IPS DF 6.9 (cell line): ENCODE measurements around the gene METTL6.
"Not testable (repeated sequence)": the region's sequence is repeated elsewhere in the genome, so short reads cannot be mapped to it uniquely, and the experiment has no call there.

ENCODE experiments used
- DNase-seq: peaks from one replicate; pipeline ENCODE4 v3.0.0-alpha.2; 2013; ENCODE audit warnings: low read depth, low spot score
- H3K27ac ChIP-seq: one replicate; pipeline ENCODE4 v1.5.1; 2013; ENCODE audit warnings: low read length, control low read depth
- H3K27me3 ChIP-seq: 2 replicates; pipeline ENCODE4 v1.6.1; 2013; ENCODE audit warnings: mild to moderate bottlenecking, low read length; ENCODE audit not compliant: control insufficient read depth, insufficient read depth
- H3K36me3 ChIP-seq: 2 replicates; pipeline ENCODE4 v1.6.1; 2013; ENCODE audit warnings: low read length; ENCODE audit not compliant: control insufficient read depth, insufficient read depth
- H3K4me1 ChIP-seq: 2 replicates; pipeline ENCODE4 v1.6.1; 2013; ENCODE audit warnings: low read length; ENCODE audit not compliant: control insufficient read depth, insufficient read depth
- H3K4me3 ChIP-seq: 2 replicates; pipeline ENCODE4 v1.5.1; 2013; ENCODE audit warnings: mild to moderate bottlenecking, low read length
- H3K9me3 ChIP-seq: 2 replicates; pipeline ENCODE4 v1.6.1; 2013; ENCODE audit warnings: low read length, inconsistent platforms; ENCODE audit not compliant: control insufficient read depth, insufficient read depth
- WGBS: extraction: QIAGEN DNeasy Blood & Tissue Kit; methylation state at CpG from one replicate; pipeline ENCODE4 v1.1.7; 2013; ENCODE audit warnings: mixed read lengths, missing lambda C conversion rate; ENCODE audit not compliant: insufficient read length, insufficient coverage; 5-methylcytosine and 5-hydroxymethylcytosine counted together

METTL6 gene

DNA sequence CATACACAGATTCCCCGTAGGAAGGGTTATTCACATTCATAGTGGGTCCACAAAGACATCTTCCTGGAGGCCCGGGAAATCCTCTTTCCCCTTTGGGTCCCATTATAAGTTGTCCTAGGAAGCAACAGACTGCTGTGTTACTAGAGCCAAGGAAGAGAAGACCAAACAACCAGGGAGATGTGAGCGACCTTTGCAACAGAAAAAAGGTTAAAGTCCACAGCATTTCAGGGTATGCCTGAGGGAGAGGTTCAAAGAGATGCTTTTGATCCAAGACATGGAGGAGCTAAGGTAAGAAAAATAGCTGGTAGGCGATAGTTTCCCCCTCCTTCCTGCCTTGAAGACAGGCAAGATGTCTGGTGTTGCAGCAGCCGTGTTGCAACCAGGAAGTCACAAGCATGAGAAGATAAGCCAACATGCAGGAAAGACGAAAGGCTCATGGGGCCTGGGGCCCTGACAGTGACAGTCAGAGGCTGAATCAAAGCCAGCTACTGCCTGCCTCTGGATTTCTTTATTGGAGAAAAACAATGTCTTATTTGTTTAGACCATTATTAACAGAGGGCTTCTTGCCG lies 31.0 kb upstream of the METTL6 start:
- H3K9me3 ChIP-seq = no peaks in the 10 kb centered on the region
- DNase-seq = no peak
- no CpG with 5 or more reads among the region's 7 CpGs for WGBS
- no peak overlapping the region for H3K4me3 ChIP-seq
- H3K4me1 ChIP-seq = no peaks in the 10 kb centered on the region
- no peaks in the 10 kb centered on the region for H3K36me3 ChIP-seq
- H3K27me3 ChIP-seq = no peaks in the 10 kb centered on the region
- no peak overlapping the region for H3K27ac ChIP-seq

DNA sequence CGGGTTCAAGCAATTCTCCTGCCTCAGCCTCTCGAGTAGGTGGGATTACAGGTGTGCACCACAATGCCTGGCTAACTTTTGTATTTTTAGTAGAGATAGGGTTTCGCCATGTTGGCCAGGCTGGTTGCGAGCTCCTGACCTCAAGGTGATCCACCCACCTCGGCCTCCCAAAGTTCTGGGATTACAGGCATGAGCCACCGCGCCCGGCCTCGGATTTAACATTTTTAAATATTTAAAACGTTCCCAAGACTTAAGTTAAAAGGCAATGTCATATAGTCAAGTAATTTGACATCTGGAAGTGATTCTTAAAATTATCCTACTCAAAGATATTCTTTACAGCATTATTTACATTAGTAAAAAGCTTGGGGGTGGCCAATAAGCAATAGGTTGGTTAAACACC lies 29.6 kb upstream of the METTL6 start:
- DNase-seq, H3K27ac ChIP-seq, H3K4me1 ChIP-seq, H3K27me3 ChIP-seq, H3K36me3 ChIP-seq, H3K4me3 ChIP-seq, H3K9me3 ChIP-seq: not testable (repeated sequence)
- WGBS = no CpG with 5 or more reads among the region's 10 CpGs

DNA sequence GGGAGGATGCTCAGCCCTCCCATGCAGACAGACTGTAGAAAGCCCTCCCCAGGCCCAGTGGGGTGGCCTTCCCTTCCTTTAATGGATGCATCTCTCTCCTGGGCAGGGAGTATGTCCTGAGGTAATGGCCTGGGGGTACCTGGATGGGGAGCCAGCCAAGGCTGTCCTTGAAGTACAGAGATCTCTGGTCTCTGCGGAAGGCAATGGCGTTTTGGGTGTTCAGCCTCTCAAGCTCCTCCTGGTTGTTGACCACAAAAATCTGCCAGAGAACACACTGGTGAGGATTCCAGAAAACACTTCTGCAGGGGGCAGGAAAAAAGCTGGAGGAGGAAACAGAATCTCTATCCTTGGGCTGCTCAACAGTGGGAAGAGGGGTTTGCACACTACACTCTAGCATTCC lies 29.0 kb upstream of the METTL6 start:
- Histone ChIP-seq H3K36me3 (no peaks in the 10 kb centered on the region), H3K4me3 (no peak overlapping the region), H3K27ac (no peak overlapping the region), H3K4me1 (no peaks in the 10 kb centered on the region), H3K9me3 (no peaks in the 10 kb centered on the region), H3K27me3 (no peaks in the 10 kb centered on the region)
- DNase-seq = no peak
- no CpG with 5 or more reads among the region's 2 CpGs for WGBS

DNA sequence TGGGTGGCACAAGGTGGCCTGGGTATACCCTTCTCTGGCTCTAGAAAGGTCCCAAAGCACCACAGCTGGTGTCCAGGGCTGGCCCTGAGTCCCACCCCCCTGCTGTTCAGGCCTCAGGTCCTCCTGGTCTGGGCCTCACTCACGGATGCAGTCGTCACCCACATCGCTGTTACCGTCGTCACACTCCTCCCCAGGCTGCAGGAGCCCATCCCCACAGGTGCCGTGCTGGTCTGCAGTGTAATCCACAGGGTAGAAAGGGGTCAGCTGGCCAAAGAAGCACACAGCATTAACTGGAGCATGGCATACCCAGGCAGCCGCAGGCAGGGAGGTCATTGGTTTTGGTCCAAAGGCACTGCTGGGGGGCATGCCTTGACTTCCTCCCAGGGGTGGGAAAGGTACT lies 28.4 kb upstream of the METTL6 start:
- DNase-seq = no peak
- H3K27ac ChIP-seq = no peak overlapping the region
- no peaks in the 10 kb centered on the region for H3K4me1 ChIP-seq
- H3K4me3 ChIP-seq = no peak overlapping the region
- H3K27me3 ChIP-seq = no peaks in the 10 kb centered on the region
- H3K9me3 ChIP-seq = no peaks in the 10 kb centered on the region
- H3K36me3 ChIP-seq = no peaks in the 10 kb centered on the region
- no CpG with 5 or more reads among the region's 7 CpGs for whole genome bisulfite sequencing

DNA sequence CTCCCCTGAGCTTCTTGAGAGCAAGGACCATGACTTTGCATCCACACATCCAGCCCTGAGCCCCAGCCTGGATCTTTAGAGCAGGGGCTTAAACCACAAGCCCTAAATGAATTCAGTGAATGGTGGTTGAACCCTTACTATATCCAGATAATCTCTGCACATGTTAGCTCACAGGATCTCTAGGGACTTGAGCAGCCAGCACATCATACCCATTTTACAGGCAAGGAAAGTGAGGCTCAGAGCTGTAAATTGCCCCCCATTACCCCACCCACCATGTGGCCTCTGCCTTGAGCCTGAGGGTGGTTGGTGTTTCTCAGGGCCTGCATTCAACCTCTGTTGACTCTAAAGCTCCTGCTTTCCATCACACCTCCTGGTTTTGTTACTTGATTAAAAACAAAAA lies 27.6 kb upstream of the METTL6 start:
- no peaks in the 10 kb centered on the region for H3K9me3 ChIP-seq
- H3K27me3 ChIP-seq = no peaks in the 10 kb centered on the region
- no peak for DNase-seq
- no peak overlapping the region for H3K4me3 ChIP-seq
- H3K36me3 ChIP-seq = no peaks in the 10 kb centered on the region
- H3K4me1 ChIP-seq = no peaks in the 10 kb centered on the region
- no peak overlapping the region for H3K27ac ChIP-seq

- Histone ChIP-seq H3K27ac (no peak overlapping the region), H3K9me3 (no peaks in the 10 kb centered on the region), H3K4me3 (no peak overlapping the region), H3K27me3 (no peaks in the 10 kb centered on the region), H3K4me1 (no peaks in the 10 kb centered on the region), H3K36me3 (no peaks in the 10 kb centered on the region)
- no CpG with 5 or more reads among the region's 9 CpGs for WGBS
- no peak for DNase-seq
Measured at GRCh38 chr3:15453991-15454625, 26.8 kb upstream of the METTL6 start.

GRCh38 chr3:15453501-15453900 lies 26.2 kb upstream of the METTL6 start:
- no peaks in the 10 kb centered on the region for H3K4me1 ChIP-seq
- no peaks in the 10 kb centered on the region for H3K9me3 ChIP-seq
- H3K27me3 ChIP-seq = no peaks in the 10 kb centered on the region
- no peaks in the 10 kb centered on the region for H3K36me3 ChIP-seq
- WGBS = no CpG with 5 or more reads among the region's 8 CpGs
- H3K4me3 ChIP-seq = no peak overlapping the region
- no peak for DNase-seq
- H3K27ac ChIP-seq = no peak overlapping the region

- no peaks in the 10 kb centered on the region for H3K27me3 ChIP-seq
- no peaks in the 10 kb centered on the region for H3K9me3 ChIP-seq
- no peaks in the 10 kb centered on the region for H3K4me1 ChIP-seq
- DNase-seq = no peak
- no peak overlapping the region for H3K27ac ChIP-seq
- H3K4me3 ChIP-seq = no peak overlapping the region
- WGBS = no CpG with 5 or more reads among the region's 5 CpGs
- H3K36me3 ChIP-seq = no peaks in the 10 kb centered on the region
Measured at GRCh38 chr3:15452961-15453360, 25.6 kb upstream of the METTL6 start.

DNA sequence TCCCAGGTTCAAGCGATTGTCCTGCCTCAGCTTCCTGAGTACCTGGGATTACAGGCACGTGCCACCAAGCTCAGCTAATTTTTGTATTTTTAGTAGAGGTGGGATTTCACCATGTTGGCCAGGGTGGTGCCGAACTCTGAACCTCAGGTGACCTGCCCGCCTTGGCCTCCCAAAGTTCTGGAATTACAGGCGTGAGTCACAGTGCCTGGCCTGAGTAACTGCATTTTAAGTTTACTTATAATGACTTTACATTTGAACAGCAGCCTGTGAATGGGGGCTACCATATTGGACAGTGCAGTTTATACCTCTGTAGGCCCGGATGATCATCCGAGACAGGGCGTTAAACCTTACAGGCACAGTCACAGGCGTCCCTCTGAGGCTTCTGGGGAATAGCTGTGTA lies 24.8 kb upstream of the METTL6 start:
- no peak for DNase-seq
- no CpG with 5 or more reads among the region's 9 CpGs for WGBS
- H3K27ac ChIP-seq = no peak overlapping the region
- H3K27me3 ChIP-seq = no peaks in the 10 kb centered on the region
- H3K9me3 ChIP-seq = no peaks in the 10 kb centered on the region
- H3K4me3 ChIP-seq = no peak overlapping the region
- no peaks in the 10 kb centered on the region for H3K36me3 ChIP-seq
- H3K4me1 ChIP-seq = no peaks in the 10 kb centered on the region

DNA sequence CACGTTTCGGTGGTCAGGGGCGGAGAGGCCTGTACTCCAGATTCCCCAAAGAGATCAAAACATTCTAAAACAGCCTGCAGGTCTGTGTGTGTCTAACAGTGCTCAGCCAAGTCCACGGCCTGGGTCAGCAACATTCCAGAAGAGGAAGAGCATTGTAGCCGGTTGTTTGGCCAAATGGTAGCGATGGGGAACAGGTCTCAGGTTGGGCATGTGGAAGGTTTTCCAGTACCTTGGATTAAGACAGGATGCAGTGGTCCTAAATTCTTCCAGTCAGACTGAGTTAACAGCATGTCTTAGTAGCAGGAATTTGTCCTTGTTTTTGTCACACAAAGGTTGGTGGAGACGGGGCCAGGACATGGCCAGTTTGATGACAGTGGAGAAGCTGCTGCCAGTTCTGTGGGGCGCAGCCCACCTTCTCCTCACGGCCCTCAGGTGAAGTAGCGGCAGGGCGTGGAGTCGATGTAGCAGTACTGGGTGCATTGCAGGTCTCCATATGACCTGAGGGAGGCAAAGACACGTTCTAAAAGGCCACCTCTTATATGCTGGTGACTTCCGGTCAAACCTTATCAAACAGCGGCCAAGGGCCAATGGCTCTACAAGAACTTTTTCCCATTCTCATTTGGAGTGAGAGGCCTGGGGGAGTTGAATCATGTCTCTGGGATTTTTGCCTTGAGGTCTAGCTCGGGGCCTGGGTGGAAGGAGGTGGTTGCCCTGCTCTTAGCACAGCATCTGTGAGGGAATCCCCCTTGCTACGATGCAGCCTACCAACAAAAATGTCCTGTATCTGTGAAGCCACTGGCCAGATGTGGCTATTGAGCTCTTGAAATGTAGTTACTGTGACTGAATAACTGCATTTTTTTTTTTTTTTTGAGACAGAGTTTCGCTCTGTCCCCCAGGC lies 24.1 kb upstream of the METTL6 start:
- WGBS = no CpG with 5 or more reads among the region's 18 CpGs
- Histone ChIP-seq H3K36me3 (no peaks in the 10 kb centered on the region), H3K4me3 (no peak overlapping the region), H3K27me3 (no peaks in the 10 kb centered on the region), H3K27ac (no peak overlapping the region), H3K4me1 (no peaks in the 10 kb centered on the region), H3K9me3 (no peaks in the 10 kb centered on the region)
- DNase-seq = no peak
